Measurements from ENCODE around the gene MTRFR. TPM values are rescaled to one million over a fixed set of nuclear protein-coding genes. Genes with fewer than 3 reads are reported as not detected.

Gene MTRFR
- polyA plus RNA-seq, 1 donor (not counting 4 experiments of a cell fraction or from before 2014, with no cell fraction given), result 8.5 TPM

GRCh38 chr12:123286652-123287373, 53.6 kb downstream of the MTRFR start:
- no peaks in the 10 kb centered on the region for H3K9me3 ChIP-seq (ENCODE audit: control insufficient read depth, low read depth, low read length)
- peaks cover 6 to 10% of the 10 kb centered on the region in 2 experiments for H3K36me3 ChIP-seq (ENCODE audit: control insufficient read depth in 2 of 2, extremely low read depth in 1 of 2, insufficient read depth in 2 of 2, low read length in 2 of 2)
- no peaks in the 10 kb centered on the region for H3K27me3 ChIP-seq (ENCODE audit: control insufficient read depth, extremely low read depth, insufficient read depth, low read length)
- no peak overlapping the region for H3K4me2 ChIP-seq (ENCODE audit: control insufficient read depth, extremely low read depth, insufficient read depth, low read depth, low read length)
- no peaks in the 10 kb centered on the region for H3K79me2 ChIP-seq (ENCODE audit: control insufficient read depth, insufficient read depth, low read length)
- FAIRE-seq, result no peak
- H3K9ac ChIP-seq (ENCODE audit: control insufficient read depth, extremely low read depth, insufficient read depth, low read length), result no peak overlapping the region
- no peaks in the 10 kb centered on the region for H3K9me1 ChIP-seq (ENCODE audit: control insufficient read depth, extremely low read depth, insufficient read depth, low read length)
- H3K4me3 ChIP-seq (ENCODE audit: control insufficient read depth in 2 of 3, extremely low read depth in 1 of 3, insufficient read depth in 2 of 3, low read depth in 1 of 3, low read length in 3 of 3), result no peak overlapping the region
- no peaks in the 10 kb centered on the region for H4K20me1 ChIP-seq (ENCODE audit: control insufficient read depth, extremely low read depth, insufficient read depth, low read length)
- dilution Hi-C loops (cut with MboI; ENCODE audit: extremely low pct_ligation_motif_present, low sequenced_read_pairs), result no loop called here
- no peak overlapping the region for H3K27ac ChIP-seq (ENCODE audit: control insufficient read depth, insufficient read depth, low read length)
- no peak for DNase-seq (ENCODE audit: low read depth, low spot score)
- no peak overlapping the region for H2AFZ ChIP-seq (ENCODE audit: control insufficient read depth, low read length)
- H3K4me1 ChIP-seq (ENCODE audit: control insufficient read depth, extremely low read depth, insufficient read depth, low read length), result no peaks in the 10 kb centered on the region
- TF ChIP-seq, protein P1, sequence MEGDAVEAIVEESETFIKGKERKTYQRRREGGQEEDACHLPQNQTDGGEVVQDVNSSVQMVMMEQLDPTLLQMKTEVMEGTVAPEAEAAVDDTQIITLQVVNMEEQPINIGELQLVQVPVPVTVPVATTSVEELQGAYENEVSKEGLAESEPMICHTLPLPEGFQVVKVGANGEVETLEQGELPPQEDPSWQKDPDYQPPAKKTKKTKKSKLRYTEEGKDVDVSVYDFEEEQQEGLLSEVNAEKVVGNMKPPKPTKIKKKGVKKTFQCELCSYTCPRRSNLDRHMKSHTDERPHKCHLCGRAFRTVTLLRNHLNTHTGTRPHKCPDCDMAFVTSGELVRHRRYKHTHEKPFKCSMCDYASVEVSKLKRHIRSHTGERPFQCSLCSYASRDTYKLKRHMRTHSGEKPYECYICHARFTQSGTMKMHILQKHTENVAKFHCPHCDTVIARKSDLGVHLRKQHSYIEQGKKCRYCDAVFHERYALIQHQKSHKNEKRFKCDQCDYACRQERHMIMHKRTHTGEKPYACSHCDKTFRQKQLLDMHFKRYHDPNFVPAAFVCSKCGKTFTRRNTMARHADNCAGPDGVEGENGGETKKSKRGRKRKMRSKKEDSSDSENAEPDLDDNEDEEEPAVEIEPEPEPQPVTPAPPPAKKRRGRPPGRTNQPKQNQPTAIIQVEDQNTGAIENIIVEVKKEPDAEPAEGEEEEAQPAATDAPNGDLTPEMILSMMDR (optimal IDR thresholded peaks at IDR 0.05 in 1 of 3, IDR thresholded peaks at IDR 0.05 in 1 of 3, conservative IDR thresholded peaks at IDR 0.05 in 1 of 3; ENCODE audit: extremely low read depth in 1 of 3, insufficient read depth in 2 of 3, low read length in 3 of 3), result no peak
- no peak for TF ChIP-seq EZH2 (IDR thresholded peaks at IDR 0.05; ENCODE audit: low read length)

DNA sequence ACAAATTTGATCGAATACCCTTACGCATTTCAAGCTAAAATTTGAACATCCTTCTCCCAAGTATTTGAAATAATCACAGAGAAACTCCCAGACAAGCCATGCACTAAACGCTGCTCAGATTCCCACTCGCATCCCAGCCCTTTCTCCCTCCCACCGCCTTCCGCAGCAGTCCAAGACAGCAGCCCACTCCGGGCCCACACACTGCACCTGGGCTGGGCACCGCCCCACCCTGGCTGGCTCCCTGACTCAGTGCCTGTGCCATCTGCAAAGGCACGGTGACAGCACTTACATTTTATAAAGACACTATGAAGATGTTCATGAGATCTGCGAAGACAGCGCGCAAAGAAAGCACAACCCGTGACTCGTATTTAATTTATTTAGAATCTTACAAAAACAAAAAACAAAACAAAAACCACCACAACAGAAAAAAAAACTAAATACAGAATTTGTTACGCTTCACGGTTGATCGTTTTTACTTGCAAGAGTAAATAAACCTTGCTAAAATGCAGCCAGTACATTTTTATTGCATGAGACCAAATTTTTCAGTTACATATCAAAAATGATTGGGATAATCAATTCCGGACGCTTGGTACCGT, 55.6 kb downstream of the MTRFR start:
- H3K27ac ChIP-seq (ENCODE audit: control insufficient read depth, insufficient read depth, low read length), result no peak overlapping the region
- no peak overlapping the region for H2AFZ ChIP-seq (ENCODE audit: control insufficient read depth, low read length)
- H3K4me2 ChIP-seq (ENCODE audit: control insufficient read depth, extremely low read depth, insufficient read depth, low read depth, low read length), result no peak overlapping the region
- no peaks in the 10 kb centered on the region for H4K20me1 ChIP-seq (ENCODE audit: control insufficient read depth, extremely low read depth, insufficient read depth, low read length)
- no peak overlapping the region for H3K9ac ChIP-seq (ENCODE audit: control insufficient read depth, extremely low read depth, insufficient read depth, low read length)
- no peak for FAIRE-seq
- DNase-seq (ENCODE audit: low read depth, low spot score), result no peak
- no peaks in the 10 kb centered on the region for H3K27me3 ChIP-seq (ENCODE audit: control insufficient read depth, extremely low read depth, insufficient read depth, low read length)
- peaks cover 15 to 18% of the 10 kb centered on the region in 2 experiments for H3K36me3 ChIP-seq (ENCODE audit: control insufficient read depth in 2 of 2, extremely low read depth in 1 of 2, insufficient read depth in 2 of 2, low read length in 2 of 2)
- H3K9me1 ChIP-seq (ENCODE audit: control insufficient read depth, extremely low read depth, insufficient read depth, low read length), result no peaks in the 10 kb centered on the region
- TF ChIP-seq, protein P1 (optimal IDR thresholded peaks at IDR 0.05 in 1 of 3, IDR thresholded peaks at IDR 0.05 in 1 of 3, conservative IDR thresholded peaks at IDR 0.05 in 1 of 3; ENCODE audit: extremely low read depth in 1 of 3, insufficient read depth in 2 of 3, low read length in 3 of 3), result no peak
- no peak for TF ChIP-seq EZH2 (IDR thresholded peaks at IDR 0.05; ENCODE audit: low read length)
- dilution Hi-C loops (cut with MboI; ENCODE audit: extremely low pct_ligation_motif_present, low sequenced_read_pairs), result no loop called here
- H3K9me3 ChIP-seq (ENCODE audit: control insufficient read depth, low read depth, low read length), result no peaks in the 10 kb centered on the region
- H3K4me1 ChIP-seq (ENCODE audit: control insufficient read depth, extremely low read depth, insufficient read depth, low read length), result no peaks in the 10 kb centered on the region
- no peak overlapping the region for H3K4me3 ChIP-seq (ENCODE audit: control insufficient read depth in 2 of 3, extremely low read depth in 1 of 3, insufficient read depth in 2 of 3, low read depth in 1 of 3, low read length in 3 of 3)
- no peaks in the 10 kb centered on the region for H3K79me2 ChIP-seq (ENCODE audit: control insufficient read depth, insufficient read depth, low read length)

All from keratinocyte (primary cell).